Thymus (tissue), 11 donors: Measurements from ENCODE around the gene TRIL. TPM values are rescaled to one million over a fixed set of nuclear protein-coding genes. Genes with fewer than 3 reads are reported as not detected.

Experiments used
- DNase-seq, 9 donors: peaks; one replicate each; pipeline ENCODE4 v3.0.0-alpha.2; 2013; ENCODE audit warnings: low spot score in 9 of 9, low read depth in 6 of 9, missing footprints in 1 of 9
- H3K27ac ChIP-seq, 2 donors: one replicate each; pipeline ENCODE4 v1.5.1; 2013; ENCODE audit warnings: control low read depth in 1 of 2, low read depth in 1 of 2, low read length in 1 of 2, mild to moderate bottlenecking in 1 of 2, moderate library complexity in 1 of 2
- H3K27me3 ChIP-seq, 2 donors: one replicate each; pipeline ENCODE4 v1.5.1; 2013; ENCODE audit warnings: low read length in 1 of 2; ENCODE audit not compliant: control insufficient read depth in 2 of 2, insufficient read depth in 1 of 2
- H3K36me3 ChIP-seq, 2 donors: one replicate each; pipeline ENCODE4 v1.5.1; 2013; ENCODE audit warnings: low read length in 1 of 2, mild to moderate bottlenecking in 1 of 2, moderate library complexity in 1 of 2; ENCODE audit not compliant: control insufficient read depth in 2 of 2, insufficient read depth in 2 of 2
- H3K4me1 ChIP-seq, 2 donors: one replicate each; pipeline ENCODE4 v1.5.1; 2013; ENCODE audit warnings: low read length in 2 of 2; ENCODE audit not compliant: control insufficient read depth in 2 of 2, insufficient read depth in 2 of 2
- H3K4me3 ChIP-seq, 2 donors: one replicate each; pipeline ENCODE4 v1.5.1; 2013; ENCODE audit warnings: low read length in 2 of 2, control low read depth in 1 of 2, mild to moderate bottlenecking in 1 of 2
- H3K9me3 ChIP-seq, 2 donors: one replicate each; pipeline ENCODE4 v1.5.1; 2013; ENCODE audit warnings: low read length in 1 of 2, mild to moderate bottlenecking in 1 of 2; ENCODE audit not compliant: control insufficient read depth in 2 of 2, insufficient read depth in 1 of 2
- WGBS: extraction: QIAGEN DNeasy Blood & Tissue Kit; methylation state at CpG from one replicate; pipeline ENCODE4 v1.1.7; 2013; 5-methylcytosine and 5-hydroxymethylcytosine counted together
- polyA plus RNA-seq: library from polyadenylated mRNA; stranded (reverse); fragments of 200-250 nt; gene quantifications from one replicate; pipeline ENCODE4 v1.2.3, GENCODE V29; 2013
- total RNA-seq: library from RNA; stranded (reverse); fragments of 120-200 nt; gene quantifications from one replicate; pipeline ENCODE4 v1.2.4, GENCODE V29; 2013
- donor health status: healthy.

TRIL gene
- total and polyA plus RNA-seq, 2 donors: 0.32 to 0.99 TPM

GRCh38 chr7:28998105-28998504 is 40.0 kb upstream of the TRIL start:
- Histone ChIP-seq H3K4me1 (no peaks in the 10 kb centered on the region), H3K36me3 (no peaks in the 10 kb centered on the region), H3K27me3 (no peaks in the 10 kb centered on the region), H3K9me3 (no peaks in the 10 kb centered on the region), H3K4me3 (no peak overlapping the region), H3K27ac (no peak overlapping the region)
- WGBS: 95% methylated on average over 4 of the region's 4 CpGs
- DNase-seq: no peak

DNA sequence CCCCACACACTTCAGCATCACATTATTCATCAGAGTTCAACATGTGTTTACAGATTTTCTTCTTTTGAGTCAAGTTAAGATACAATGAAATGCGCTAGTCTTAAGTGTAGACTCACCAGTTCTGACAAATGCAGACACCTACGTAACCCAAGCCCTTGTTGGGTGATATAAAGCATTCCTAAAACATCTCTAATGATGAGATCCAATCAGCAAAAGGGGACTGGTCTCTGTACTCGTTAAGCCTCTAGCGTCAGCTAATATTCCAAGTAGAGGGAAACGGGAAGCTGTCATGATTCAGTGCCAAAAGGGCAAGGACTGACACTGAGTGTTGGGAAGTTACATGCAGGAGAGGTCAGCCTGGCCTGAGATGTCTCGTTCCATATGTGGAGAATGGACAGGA is 38.7 kb upstream of the TRIL start:
- H3K9me3 ChIP-seq: no peaks in the 10 kb centered on the region
- H3K4me1 ChIP-seq: no peaks in the 10 kb centered on the region
- H3K27ac ChIP-seq: no peak overlapping the region
- no peaks in the 10 kb centered on the region for H3K36me3 ChIP-seq
- DNase-seq: no peak
- no peak overlapping the region for H3K4me3 ChIP-seq
- H3K27me3 ChIP-seq: no peaks in the 10 kb centered on the region
- WGBS: 95% methylated on average over 6 of the region's 6 CpGs

DNA sequence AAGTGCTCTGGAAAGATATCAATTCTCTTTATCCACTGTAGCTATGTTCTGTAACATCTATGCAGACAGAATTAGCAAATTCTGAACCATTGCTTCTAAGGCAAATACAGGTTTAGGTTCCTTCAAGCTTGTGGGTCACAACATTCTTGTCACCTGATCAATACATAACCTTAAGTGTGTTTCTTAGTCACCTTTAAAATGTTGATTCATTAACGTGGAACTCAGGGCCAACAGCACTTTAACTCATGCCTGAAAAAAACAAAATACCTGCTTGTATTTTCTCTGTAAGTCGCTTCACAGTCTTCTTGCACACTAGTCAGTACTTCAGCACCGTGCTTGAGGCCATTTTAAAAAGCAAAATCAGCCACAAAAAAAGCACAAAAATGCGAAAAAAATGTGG is 35.2 kb upstream of the TRIL start:
- no peaks in the 10 kb centered on the region for H3K36me3 ChIP-seq
- H3K4me3 ChIP-seq: no peak overlapping the region
- DNase-seq: no peak
- H3K9me3 ChIP-seq: no peaks in the 10 kb centered on the region
- WGBS: 96% methylated on average over 4 of the region's 4 CpGs
- no peak overlapping the region for H3K27ac ChIP-seq
- H3K4me1 ChIP-seq: no peaks in the 10 kb centered on the region
- no peaks in the 10 kb centered on the region for H3K27me3 ChIP-seq

- Histone ChIP-seq H3K36me3 (no peaks in the 10 kb centered on the region), H3K9me3 (no peaks in the 10 kb centered on the region), H3K4me3 (no peak overlapping the region), H3K4me1 (no peaks in the 10 kb centered on the region), H3K27ac (no peak overlapping the region), H3K27me3 (no peaks in the 10 kb centered on the region)
- 95% methylated on average over 1 of the region's 1 CpG for WGBS
- DNase-seq: no peak
These were observed 34.7 kb upstream of the TRIL start for GRCh38 chr7:28992798-28993197.

GRCh38 chr7:28990200-28990960 is 32.2 kb upstream of the TRIL start:
- H3K4me1 ChIP-seq: peaks cover 0 to 2% of the 10 kb centered on the region in 2 donors
- 97% methylated on average over 11 of the region's 11 CpGs for WGBS
- H3K36me3 ChIP-seq: no peaks in the 10 kb centered on the region
- no peaks in the 10 kb centered on the region for H3K9me3 ChIP-seq
- H3K4me3 ChIP-seq: no peak overlapping the region
- no peak for DNase-seq
- H3K27me3 ChIP-seq: no peaks in the 10 kb centered on the region
- no peak overlapping the region for H3K27ac ChIP-seq

- Histone ChIP-seq H3K4me3 (no peak overlapping the region), H3K27me3 (no peaks in the 10 kb centered on the region), H3K4me1 (peaks cover 0 to 2% of the 10 kb centered on the region in 2 donors), H3K27ac (no peak overlapping the region), H3K36me3 (no peaks in the 10 kb centered on the region), H3K9me3 (no peaks in the 10 kb centered on the region)
- 97% methylated on average over 6 of the region's 6 CpGs for WGBS
- DNase-seq: no peak
These were observed 31.3 kb upstream of the TRIL start for GRCh38 chr7:28989211-28989980.

GRCh38 chr7:28988810-28989209 is 30.7 kb upstream of the TRIL start:
- no peaks in the 10 kb centered on the region for H3K9me3 ChIP-seq
- H3K4me3 ChIP-seq: no peak overlapping the region
- H3K36me3 ChIP-seq: no peaks in the 10 kb centered on the region
- no peaks in the 10 kb centered on the region for H3K27me3 ChIP-seq
- H3K27ac ChIP-seq: no peak overlapping the region
- DNase-seq: no peak
- 80% methylated on average over 4 of the region's 4 CpGs for WGBS
- peaks cover 0 to 2% of the 10 kb centered on the region in 2 donors for H3K4me1 ChIP-seq

DNA sequence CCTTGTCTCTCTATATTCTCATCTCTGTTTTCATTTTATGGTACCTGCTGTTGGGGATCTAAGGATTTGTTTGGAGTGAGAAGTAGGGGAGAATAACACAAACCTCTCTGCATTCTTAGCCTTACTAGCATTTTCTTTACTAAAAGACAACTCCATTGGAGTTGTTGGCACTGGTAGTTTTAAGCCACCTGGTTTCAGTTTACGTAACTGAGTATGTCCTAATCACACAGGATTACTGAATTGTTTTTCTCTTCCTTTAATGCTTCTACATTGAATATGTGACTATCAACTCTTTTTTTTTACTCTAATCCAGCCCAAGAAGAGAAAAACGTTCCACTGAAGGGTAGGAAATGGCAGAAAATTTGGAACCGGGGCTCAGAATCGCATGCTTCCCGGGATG is 30.0 kb upstream of the TRIL start:
- Histone ChIP-seq H3K27me3 (no peaks in the 10 kb centered on the region), H3K36me3 (no peaks in the 10 kb centered on the region), H3K27ac (no peak overlapping the region), H3K4me1 (peaks cover 0 to 2% of the 10 kb centered on the region in 2 donors), H3K9me3 (no peaks in the 10 kb centered on the region), H3K4me3 (no peak overlapping the region)
- 94% methylated on average over 5 of the region's 5 CpGs for WGBS
- DNase-seq: no peak

DNA sequence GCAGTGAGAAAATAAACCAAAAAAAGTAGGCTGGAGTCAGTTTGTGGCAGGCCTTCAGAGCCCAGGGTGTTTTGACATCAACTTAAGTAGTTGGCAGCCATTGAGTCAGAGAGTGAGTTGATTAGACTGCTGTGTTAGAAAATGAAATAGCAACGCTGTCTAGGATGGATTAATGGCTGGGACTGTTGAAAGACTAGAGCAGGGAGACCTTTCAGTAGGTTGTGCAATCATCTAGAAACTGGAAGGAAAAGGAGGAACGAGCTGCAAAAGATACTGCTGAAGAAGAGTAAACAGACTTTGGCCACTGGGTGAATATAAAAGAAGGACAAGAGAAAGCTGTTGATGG is 28.6 kb upstream of the TRIL start:
- whole genome bisulfite sequencing: 54% methylated on average over 2 of the region's 2 CpGs
- H3K27ac ChIP-seq: no peak overlapping the region
- no peak for DNase-seq
- no peak overlapping the region for H3K4me3 ChIP-seq
- H3K9me3 ChIP-seq: no peaks in the 10 kb centered on the region
- no peaks in the 10 kb centered on the region for H3K36me3 ChIP-seq
- H3K27me3 ChIP-seq: no peaks in the 10 kb centered on the region
- peaks cover 0 to 2% of the 10 kb centered on the region in 2 donors for H3K4me1 ChIP-seq
